ENCODE results near the gene STIM1.

STIM1 gene

DNA sequence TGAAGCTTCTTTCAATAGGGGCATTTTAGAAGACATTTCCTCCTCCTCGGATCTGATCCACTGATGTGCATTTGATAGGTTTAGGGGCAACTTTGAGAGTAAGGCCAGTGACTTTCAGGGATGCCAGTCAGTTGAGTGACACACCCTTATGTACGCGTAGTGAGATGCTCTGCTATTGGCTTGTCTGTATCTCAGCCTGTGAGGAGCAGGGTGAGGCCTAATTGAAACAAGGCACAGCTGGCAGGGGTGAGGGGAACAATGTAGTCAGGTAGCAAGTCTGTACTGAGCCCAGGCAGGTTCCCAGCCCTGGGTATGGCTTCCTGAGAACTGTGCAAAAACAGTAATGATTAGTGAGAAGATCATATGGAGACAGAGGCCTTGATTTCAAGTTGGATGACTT lies 61.5 kb downstream of the STIM1 start:
- DNase-seq (ENCODE audit: low read depth) = no peak

GRCh38 chr11:3920148-3920852 lies 64.8 kb downstream of the STIM1 start:
- peak; percentile 70 for DNase-seq (ENCODE audit: low read depth)

GRCh38 chr11:3922056-3922455 lies 66.6 kb downstream of the STIM1 start:
- DNase-seq (ENCODE audit: low read depth) = no peak

DNA sequence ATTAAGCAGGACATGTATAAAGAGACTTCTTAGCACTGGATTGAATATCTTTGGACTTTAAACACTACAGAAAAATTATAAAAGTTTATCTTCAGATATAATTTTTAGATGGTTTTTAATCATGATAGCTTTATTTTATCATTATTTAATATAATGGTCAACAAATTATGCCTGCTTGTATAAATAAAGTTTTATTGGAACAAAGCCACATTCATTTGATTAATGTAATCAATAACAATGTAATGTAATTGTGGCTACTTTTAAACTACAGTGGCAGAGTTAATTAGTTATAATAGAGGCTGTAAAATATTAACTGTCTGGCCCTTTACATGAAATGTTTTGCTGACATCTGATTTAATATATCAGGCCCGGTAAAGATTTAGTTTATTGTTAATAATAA lies 70.0 kb downstream of the STIM1 start:
- no peak for DNase-seq (ENCODE audit: low read depth)

- no peak for DNase-seq (ENCODE audit: low read depth)
Measured at GRCh38 chr11:3926458-3927095, 71.1 kb downstream of the STIM1 start.

GRCh38 chr11:3927129-3927796 lies 71.8 kb downstream of the STIM1 start:
- no peak for DNase-seq (ENCODE audit: low read depth)

DNA sequence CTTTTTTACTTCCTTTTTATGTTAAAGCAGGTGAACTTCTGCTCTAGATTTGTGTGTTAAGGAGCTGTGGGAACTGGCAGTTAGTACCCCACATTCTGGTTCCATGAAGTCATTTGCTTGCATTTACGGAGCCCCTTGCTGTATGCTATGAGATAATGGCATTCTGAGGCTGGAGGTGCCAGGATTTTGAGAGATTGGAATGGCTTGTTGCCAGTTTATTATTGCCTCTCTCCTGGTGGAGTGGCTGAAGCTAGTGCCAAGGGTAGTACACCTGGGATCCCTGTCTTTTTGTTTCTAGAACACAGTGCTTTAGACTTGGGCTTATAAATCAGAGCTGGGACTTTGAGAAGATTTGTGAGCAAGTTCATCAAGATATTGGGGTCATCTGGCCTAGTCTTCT lies 73.8 kb downstream of the STIM1 start:
- no peak for DNase-seq (ENCODE audit: low read depth)

DNA sequence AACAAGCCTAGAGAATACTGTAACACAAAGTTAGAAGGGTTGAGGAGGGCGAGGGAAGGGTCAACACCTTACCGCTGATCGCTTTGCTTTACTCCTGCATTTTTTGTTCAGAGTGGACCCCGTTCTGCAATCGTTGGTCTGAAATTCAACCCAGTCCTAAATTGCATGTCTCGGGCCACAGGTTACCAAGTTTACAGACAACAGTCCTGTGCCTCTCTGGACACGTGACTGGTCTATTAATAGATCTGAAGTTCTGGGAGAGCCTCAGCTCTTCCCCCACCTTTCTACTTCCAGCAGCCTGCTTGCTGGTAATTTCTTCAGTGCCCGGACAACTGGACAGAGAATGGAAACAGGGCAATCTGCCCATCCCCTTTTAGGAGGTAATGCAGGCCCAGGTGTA lies 74.2 kb downstream of the STIM1 start:
- DNase-seq (ENCODE audit: low read depth) = no peak

GRCh38 chr11:3932698-3933097 lies 77.2 kb downstream of the STIM1 start:
- no peak for DNase-seq (ENCODE audit: low read depth)

DNA sequence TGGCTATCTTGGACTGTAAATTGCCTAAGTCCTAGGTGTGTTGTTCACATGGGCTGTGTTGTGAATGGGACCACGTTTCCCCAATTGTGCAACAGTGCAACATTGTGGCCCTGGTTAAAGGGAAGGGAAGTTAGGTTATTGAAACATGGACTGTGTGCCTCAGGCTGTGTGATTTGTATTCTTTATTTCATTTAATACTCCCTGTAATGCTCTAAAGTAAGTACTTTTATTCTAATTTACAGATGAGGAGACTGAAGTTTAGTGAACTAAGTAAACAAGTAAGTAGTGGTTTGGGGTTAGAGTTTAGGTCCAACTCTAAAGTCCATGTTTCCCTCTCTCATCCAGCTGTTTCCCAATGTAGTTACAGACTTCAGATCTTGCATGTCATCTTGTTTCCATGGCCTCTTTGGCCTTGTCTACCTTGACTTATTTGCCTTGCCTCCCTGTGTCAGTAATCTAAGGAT lies 77.7 kb downstream of the STIM1 start:
- DNase-seq (ENCODE audit: low read depth) = no peak

GRCh38 chr11:3934658-3935057 lies 79.2 kb downstream of the STIM1 start:
- no peak for DNase-seq (ENCODE audit: low read depth)

GRCh38 chr11:3936517-3936916 lies 81.1 kb downstream of the STIM1 start:
- no peak for DNase-seq (ENCODE audit: low read depth)

GRCh38 chr11:3939211-3939610 lies 83.7 kb downstream of the STIM1 start:
- peak; percentile 77 for DNase-seq (ENCODE audit: low read depth)

DNA sequence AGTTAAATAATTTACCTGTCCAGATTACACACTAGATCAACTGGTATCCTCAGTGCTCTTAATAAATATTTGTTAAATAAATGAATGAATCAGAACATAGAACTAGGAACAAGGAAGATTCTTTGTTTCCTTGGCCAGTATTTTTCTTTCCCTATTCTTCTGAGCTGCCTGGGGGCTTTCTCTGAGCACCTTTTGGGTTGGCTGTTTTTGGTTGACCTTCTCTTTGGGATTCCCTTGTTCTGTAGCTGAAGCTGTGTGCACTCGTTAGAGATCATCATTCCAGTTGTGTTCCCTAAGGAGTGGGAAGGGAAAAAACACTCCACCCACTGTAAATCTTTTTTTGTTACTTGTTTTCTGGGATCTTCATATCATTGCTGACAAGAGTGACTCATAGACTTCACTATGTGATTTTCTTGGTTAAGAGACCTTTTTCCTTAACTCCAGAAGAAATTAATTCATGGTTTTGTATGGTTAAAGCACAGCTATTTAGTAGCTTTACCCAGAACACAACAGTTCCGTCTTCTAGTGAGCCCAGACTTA lies 84.3 kb downstream of the STIM1 start:
- peak; percentile 44 for DNase-seq (ENCODE audit: low read depth)

DNA sequence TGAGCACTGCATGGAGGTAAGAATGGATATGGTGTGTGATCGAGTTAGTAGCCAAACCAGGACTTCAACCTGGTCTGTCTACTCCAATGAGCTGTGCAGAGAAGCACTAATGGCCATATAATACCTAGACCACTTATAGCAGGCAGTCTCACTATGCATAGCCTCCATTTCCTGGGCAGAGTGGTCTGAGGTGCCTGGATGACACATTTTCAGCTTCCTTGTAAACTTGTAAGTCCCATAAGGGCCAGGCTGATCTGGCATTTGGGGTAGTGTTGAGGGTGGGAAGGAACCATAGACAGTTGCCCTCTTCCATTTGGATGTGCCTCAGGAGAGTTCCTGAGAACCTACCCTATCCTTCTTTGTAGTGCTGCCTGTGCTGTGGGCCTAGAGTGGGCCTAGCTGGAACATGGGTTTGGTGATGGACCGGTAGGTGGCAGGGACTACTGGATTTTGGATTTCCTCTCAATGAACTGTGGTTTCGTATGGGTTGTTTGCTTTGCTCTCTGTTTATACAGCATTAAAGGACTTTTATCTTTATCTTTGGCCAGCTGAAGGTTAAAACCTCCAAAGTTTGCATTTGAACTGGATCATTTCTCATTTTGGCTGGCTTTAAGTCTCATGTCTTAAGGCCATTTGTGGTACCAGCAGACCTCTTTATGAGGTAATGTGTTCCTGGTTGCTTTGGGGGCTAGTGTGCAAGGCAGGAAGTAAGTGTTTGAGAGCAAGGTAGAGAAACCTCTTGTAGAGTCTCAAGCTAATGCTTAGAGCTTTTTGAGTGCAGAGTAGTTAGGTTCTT lies 86.9 kb downstream of the STIM1 start:
- no peak for DNase-seq (ENCODE audit: low read depth)

GRCh38 chr11:3942956-3943497 lies 87.6 kb downstream of the STIM1 start:
- DNase-seq (ENCODE audit: low read depth) = no peak

DNA sequence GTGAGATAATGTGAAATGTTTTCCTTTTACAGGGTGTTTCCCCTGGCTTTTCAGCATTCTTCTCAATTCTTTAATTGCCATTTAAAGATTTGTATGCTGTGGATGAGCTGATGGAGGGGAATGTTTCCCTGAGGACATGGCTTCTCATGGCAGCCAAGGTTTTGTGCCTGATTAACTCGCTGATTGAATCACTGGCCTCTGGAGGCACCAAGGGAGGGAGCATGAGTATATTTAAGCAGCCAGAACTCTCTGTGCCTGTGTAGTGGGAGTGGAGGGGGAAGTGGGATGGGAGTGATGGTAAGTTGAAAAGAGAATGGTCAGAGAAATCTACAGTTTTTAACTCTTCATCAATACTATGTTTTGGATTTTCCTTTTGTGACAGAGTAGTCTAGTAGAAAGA lies 88.7 kb downstream of the STIM1 start:
- DNase-seq (ENCODE audit: low read depth) = no peak

GRCh38 chr11:3946455-3947017 lies 91.1 kb downstream of the STIM1 start:
- DNase-seq (ENCODE audit: low read depth) = no peak

DNA sequence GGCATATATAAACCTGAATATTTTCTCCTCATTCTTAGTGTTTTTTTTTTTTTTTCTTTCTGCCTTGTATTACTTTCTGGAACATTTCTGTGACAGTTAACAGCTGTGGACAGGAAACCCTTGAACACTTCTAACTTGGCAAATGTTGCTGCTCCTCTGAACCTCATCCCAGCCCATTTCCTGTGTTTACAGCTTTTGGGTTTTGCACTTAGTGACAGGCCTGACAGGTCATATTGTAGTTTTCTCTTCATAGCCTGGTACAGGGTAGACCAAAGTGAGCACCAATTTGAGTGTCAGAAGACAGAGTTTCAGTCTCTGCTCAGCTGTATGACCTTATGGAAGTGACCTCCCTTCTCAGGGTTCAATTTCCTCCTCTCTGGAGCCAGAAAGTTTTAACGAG lies 91.6 kb downstream of the STIM1 start:
- DNase-seq (ENCODE audit: low read depth) = peak; percentile 26

GRCh38 chr11:3949125-3949524 lies 93.7 kb downstream of the STIM1 start:
- no peak for DNase-seq (ENCODE audit: low read depth)

DNA sequence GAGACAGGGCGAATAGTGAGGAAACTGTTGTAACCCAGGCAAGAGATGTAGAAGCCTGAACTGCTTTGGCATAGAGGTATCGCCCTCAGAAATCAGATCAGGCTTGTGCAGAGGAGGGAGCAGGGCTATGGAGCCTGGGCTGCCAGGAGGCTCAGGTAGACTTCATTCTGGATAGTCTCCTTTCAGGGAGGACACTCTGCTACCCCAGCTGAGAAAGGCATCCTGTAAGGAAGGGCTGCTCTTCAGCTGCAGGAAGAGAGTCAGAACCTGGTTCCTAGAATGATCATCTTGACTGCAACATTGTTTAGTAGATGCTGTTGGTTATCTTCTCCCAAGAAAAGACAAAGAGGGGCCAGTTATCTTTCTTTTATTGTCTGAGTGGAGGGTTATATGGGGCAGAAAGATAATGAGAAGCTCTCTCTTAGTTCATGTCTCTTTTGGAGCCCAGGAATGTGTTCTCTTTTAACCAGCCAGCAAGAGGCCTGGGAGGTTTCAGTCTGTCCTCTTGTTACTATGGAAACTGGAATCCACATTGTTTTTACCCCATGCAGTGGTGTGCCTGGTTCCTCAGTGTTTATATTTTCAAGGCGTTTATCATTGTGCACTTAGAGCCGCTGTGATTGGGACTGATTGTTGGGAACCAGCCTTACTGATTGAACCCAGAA lies 95.7 kb downstream of the STIM1 start:
- no peak for DNase-seq (ENCODE audit: low read depth)
